Spleen (tissue), 7 donors: Measurements from ENCODE around the gene PRDM16.

Source experiments
- CTCF ChIP-seq, 11 experiments: fragments of 200-600 bp in 7 of 11; fragments of 450-650 bp in 4 of 11; sonication (generic) in 4 of 11; IDR thresholded peaks in 8 of 11; conservative IDR thresholded peaks in 3 of 11; 1 replicate in 7 of 11; 2 replicates in 4 of 11; pipeline versions ENCODE4 v1.4.0 to v1.8.0; 2016 to 2021; ENCODE audit warnings: antibody characterized with exemption in 11 of 11, inconsistent platforms in 4 of 11, mild to moderate bottlenecking in 1 of 11
- POLR2AphosphoS5 ChIP-seq, 3 donors: sonication (generic); formaldehyde crosslinking; IDR thresholded peaks; one replicate each; pipeline ENCODE4 v1.5.1; 2017; ENCODE audit warnings: antibody characterized with exemption in 3 of 3
- donor health status: DM: no; HTN: no; CAD: no; lungs with moderate emphysema.
- donor health status: DM: no; HTN: no; CAD: no.
- donor health status: DM: no; HTN: no; CAD: no.

- TF ChIP-seq CTCF (IDR thresholded peaks at IDR 0.05 in 8 of 11, conservative IDR thresholded peaks at IDR 0.05 in 3 of 11) = no peak
- no peak for TF ChIP-seq POLR2AphosphoS5 (IDR thresholded peaks at IDR 0.05)
These were observed 3.6 kb downstream of the PRDM16 start for GRCh38 chr1:3072391-3073185.
